ENCODE measurements around the gene PIP4K2B.
A peak's percentile ranks its signal among the peaks of the same experiment; 100 is the strongest.

Gene PIP4K2B

GRCh38 chr17:38779965-38780752 lies 19.2 kb downstream of the PIP4K2B start:
- DNase-seq (ENCODE audit: low read depth in 1 of 2, low spot score in 1 of 2): no peak

GRCh38 chr17:38777641-38778250 lies 21.6 kb downstream of the PIP4K2B start:
- no peak for DNase-seq (ENCODE audit: low read depth in 1 of 2, low spot score in 1 of 2)

DNA sequence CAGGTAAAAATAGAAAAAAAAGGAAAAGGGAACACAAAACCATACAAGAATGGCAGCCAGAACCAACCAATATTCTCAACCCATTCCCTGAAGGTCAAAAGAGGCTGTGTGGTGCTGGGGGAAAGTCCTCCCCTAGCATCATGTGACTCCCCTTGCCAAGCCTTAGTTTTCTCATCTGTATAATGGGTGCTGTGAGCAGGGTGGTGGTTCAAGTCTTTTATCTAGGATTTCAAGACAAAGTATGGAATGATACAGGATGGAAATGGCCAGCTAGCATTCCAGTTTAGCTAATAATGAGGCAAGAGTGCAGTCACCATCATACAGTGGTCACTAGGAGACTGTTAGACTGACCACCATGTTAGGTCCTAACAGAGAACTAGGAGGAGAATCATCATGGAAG lies 26.1 kb downstream of the PIP4K2B start:
- DNase-seq (ENCODE audit: low read depth in 1 of 2, low spot score in 1 of 2): no peak

GRCh38 chr17:38768417-38768816 lies 30.9 kb downstream of the PIP4K2B start:
- DNase-seq (ENCODE audit: low read depth in 1 of 2, low spot score in 1 of 2): no peak

DNA sequence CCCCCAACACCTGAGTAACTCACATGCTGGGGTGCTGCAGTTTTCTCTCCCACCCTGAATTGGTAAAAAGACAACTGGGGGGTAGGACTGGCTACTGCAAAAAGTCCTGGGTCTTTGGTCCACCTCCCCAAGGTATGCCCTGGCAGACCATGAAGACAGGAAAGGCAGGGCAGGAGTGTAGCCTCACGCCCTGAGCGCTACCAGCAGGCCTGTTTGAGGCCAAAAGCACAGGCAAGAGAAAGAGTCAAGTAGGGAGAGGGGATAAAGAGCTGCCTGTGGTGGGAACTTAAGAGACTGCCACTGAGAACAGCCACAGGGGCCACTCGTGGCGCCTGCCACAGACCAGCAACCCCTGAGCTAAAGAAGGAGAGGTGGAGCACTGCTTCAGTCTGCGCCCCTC lies 33.0 kb downstream of the PIP4K2B start:
- DNase-seq (ENCODE audit: low read depth in 1 of 2, low spot score in 1 of 2): no peak

- DNase-seq (ENCODE audit: low read depth in 1 of 2, low spot score in 1 of 2): no peak
These were observed 37.1 kb downstream of the PIP4K2B start for GRCh38 chr17:38762231-38762630.

DNA sequence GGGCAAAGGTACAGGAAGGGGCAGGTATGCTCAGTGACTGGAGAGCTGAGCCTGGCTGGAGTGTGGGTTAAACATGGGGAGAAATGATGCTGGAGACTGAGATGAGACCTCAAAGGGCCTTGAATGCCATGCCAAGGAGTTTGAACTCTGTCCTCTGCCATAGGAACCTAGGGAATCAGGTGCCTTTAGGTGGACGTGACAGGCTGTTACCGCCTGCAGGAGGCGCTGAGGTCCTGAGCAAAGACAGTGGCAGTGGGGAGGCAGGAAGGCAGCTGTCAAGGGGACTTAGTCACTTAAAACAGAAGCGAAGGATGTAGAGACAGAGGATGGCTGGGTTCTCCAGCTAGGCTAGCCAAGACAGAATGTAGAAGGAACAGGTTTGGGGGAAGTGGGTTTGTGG lies 37.7 kb downstream of the PIP4K2B start:
- no peak for DNase-seq (ENCODE audit: low read depth in 1 of 2, low spot score in 1 of 2)

DNA sequence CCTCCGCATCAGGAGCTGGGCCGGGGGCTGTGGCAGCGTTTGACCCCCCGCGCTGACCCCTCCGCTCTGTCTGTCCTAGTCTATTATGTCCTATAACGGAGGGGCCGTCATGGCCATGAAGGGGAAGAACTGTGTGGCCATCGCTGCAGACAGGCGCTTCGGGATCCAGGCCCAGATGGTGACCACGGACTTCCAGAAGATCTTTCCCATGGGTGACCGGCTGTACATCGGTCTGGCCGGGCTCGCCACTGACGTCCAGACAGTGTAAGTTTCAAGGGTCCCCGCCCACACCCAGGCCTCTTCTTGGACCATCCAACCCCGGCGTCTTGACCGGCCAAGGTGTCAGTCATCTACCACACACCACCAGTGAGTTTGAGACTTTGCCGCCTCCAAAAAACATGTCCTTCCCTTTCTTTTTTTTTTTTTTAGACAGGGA lies 46.3 kb downstream of the PIP4K2B start:
- no peak for DNase-seq (ENCODE audit: low read depth in 1 of 2, low spot score in 1 of 2)

- peak; percentile 89 to 98 for DNase-seq (ENCODE audit: low read depth in 1 of 2, low spot score in 1 of 2)
These were observed 46.9 kb downstream of the PIP4K2B start, which contains the start of gene PSMB3 for GRCh38 chr17:38752308-38753070. Gene PSMB3 (plus strand): TSS chr17:38752741. CDS start chr17:38752827, 86 bp downstream.

GRCh38 chr17:38751808-38752307 lies 47.5 kb downstream of the PIP4K2B start:
- DNase-seq (ENCODE audit: low read depth in 1 of 2, low spot score in 1 of 2): peak; percentile 78 to 93

GRCh38 chr17:38751144-38751807 lies 48.1 kb downstream of the PIP4K2B start:
- no peak for DNase-seq (ENCODE audit: low read depth in 1 of 2, low spot score in 1 of 2)

- DNase-seq (ENCODE audit: low read depth in 1 of 2, low spot score in 1 of 2): no peak
These were observed 48.8 kb downstream of the PIP4K2B start for GRCh38 chr17:38750312-38751121.

- no peak for DNase-seq (ENCODE audit: low read depth in 1 of 2, low spot score in 1 of 2)
These were observed 49.4 kb downstream of the PIP4K2B start for GRCh38 chr17:38750044-38750311.

DNA sequence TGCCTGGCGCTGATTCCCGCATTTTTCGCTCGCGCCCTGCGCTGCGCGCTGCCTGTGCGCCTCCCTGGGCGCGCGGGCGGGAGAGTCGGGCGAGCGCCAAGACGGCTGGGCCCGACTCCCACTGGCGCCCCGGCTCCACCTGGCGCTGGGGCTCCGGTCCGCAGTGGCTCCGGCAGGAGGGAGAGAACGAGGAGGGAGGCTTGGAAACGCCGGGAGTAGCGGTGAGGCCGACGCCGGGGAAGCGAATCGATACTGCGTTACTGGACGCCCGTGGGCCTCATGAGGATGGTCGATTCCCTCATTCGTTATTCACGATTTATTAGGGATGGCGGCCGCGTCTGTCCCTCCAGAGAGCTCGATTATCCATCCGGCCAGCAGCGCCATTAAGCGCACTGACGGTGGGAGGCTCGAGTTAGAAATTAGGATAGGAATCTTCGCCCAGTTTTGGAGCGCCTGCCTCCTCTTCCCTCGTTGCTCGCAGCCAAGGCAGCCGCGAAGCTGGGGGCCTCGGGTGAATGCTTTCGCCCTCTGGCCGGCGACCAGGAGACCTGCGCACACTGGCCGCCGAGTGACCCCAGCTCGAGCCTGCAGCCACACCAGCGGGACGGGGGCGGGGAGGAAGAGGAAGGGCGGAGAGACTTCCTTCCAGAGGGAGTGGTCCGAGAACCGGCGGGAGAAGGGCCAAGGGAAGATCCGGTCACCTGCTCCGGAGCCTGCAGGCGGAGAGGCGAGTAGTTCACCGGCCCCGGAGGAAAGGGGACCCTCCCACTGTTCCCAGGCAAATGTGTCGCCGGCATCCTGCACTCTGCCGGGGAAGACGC lies 49.9 kb downstream of the PIP4K2B start:
- DNase-seq (ENCODE audit: low read depth in 1 of 2, low spot score in 1 of 2): no peak

DNA sequence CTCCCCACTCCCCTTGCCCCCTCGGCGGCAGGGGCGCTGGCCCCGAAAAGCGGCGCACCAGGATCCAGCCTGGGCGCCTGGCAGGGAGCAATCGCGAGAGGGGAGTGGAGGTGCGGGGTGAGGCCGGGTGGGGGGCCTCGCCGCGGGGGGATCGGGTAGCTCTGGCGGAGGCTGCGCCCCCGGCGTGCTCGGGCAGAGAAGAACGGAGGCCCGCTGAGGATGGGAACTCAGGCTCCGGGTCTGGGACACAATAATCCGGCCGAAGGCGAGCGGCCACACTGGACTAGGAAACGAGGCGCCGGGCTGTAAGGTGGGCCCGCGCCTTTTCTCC lies 50.5 kb downstream of the PIP4K2B start:
- no peak for DNase-seq (ENCODE audit: low read depth in 1 of 2, low spot score in 1 of 2)

DNA sequence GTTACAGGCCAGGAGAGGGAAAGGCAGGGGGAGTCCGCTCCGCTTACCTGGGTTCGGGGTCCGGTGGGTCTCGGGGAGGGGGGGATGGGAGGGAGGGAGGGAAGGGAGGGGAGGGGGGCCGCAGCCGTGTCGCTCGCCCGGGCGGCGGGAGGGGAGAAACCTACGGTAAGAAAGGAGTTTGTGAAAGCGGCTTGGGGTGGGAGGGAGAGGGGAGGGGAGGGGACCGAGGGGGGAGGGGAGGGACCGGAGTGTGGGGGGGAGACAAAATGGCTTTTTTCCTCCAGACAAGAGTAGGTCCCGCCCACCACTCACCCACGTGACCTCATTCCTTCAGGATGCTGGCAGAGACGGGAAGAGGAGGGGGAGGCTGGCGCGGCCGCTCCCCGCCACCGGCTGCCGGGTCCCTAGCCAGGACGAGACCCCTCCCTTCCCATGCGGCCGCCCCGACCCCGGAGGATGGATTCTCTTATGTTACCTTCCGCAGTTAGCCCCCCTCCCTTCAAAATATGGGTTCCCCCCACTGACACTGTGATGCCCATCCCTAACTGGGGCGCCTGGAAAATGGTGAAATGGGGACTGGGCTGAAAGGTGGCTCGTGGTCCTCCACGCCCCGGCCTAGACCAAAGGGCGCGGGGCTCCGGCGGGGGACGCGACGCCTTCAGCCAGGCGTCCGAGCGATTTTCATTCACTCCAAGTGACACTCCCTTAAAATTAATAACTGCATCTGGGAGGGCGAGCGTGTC lies 51.0 kb downstream of the PIP4K2B start, which contains the start of gene PCGF2:
TSS of gene PCGF2 (minus strand) at position 188 of the 743 bp plus-strand sequence. CDS start 7,934 bp downstream, outside the sequence.
- no peak for DNase-seq (ENCODE audit: low read depth in 1 of 2, low spot score in 1 of 2)

DNA sequence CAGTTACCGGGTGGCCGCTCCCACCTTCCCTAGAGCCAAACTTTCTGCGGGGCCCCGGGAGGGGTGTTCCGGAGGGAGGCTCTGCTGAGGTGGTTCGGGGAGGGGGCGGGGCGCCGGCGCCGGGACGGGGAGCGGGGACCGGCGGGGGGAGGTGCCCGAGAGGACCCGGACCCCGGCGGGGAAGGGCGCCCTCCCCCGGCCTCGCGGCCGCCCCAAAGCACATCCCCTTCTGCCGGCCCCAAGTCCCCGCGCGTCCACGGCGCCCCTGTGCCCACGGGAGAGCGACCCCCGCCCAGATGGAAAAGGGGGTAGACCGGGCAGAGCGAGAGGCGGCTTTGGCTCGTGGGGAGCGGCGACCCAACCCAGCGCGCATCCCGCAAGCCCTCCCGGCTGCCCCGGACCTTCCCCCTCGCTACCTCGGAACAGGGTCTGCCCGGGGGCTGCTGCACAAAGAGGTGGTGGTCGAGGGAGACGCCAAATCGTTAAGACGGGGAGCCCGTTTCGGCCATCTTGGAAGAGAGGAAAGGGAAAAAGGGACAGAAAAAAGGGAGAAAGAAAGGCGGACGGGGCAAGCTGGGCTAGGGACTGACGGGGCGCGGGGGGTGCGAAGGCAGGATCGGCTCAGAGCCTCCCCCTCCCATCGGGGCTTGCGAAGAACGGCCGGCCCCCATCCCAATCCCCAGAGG lies 51.8 kb downstream of the PIP4K2B start:
- no peak for DNase-seq (ENCODE audit: low read depth in 1 of 2, low spot score in 1 of 2)

- DNase-seq (ENCODE audit: low read depth in 1 of 2, low spot score in 1 of 2): no peak
These were observed 52.4 kb downstream of the PIP4K2B start for GRCh38 chr17:38746849-38747462.
